K562 (cell line): ENCODE results near the gene WWOX. TPM values are rescaled to one million over a fixed set of nuclear protein-coding genes. Genes with fewer than 3 reads are reported as not detected.

Experiments
- ATAC-seq: fragments of 200-7000 bp; cut with Tn5 transposase; 3 replicates; pipeline ENCODE4 v1.9.1; 2020; ENCODE audit warnings: moderate library complexity
- BruUV-seq: library from RNA; stranded (reverse); fragments of 400-500 nt; replicated peaks from 2 replicates; lab custom pipeline; 2021; lab: Mats Ljungman, UMichigan
- CTCF ChIA-PET: fragments of 300-600 bp; formaldehyde crosslinking; extraction: SDS; loops from one replicate; lab custom pipeline; 2021; ENCODE audit warnings: low intra/inter-chr PET ratio; lab: Yijun Ruan, JAX
- POLR2A ChIA-PET: fragments of 300-600, 350-650 bp; sonication (Branson Sonifier 250); formaldehyde crosslinking; extraction: SDS; loops from one replicate; lab custom pipeline; 2021; ENCODE audit warnings: antibody characterized with exemption, inconsistent platforms; lab: Yijun Ruan, JAX
- DNase-seq, 4 experiments: peaks; one replicate each; pipeline versions ENCODE4 v3.0.0 to v3.0.0-alpha.2; 2011 to 2018; ENCODE audit warnings: low spot score in 3 of 4, mixed read lengths in 3 of 4; ENCODE audit errors: extremely low read depth in 1 of 4
- FAIRE-seq: peaks from 2 replicates; lab custom pipeline; 2011; peaks lifted over from hg19 to GRCh38; lab: Jason Lieb, UNC
- H2AFZ ChIP-seq: 2 replicates; pipeline ENCODE4 v1.6.0; 2011; ENCODE audit warnings: low read depth, low read length, control low read depth, inconsistent platforms
- H3K27ac ChIP-seq: fragments of 200-600 bp; 3 replicates; pipeline ENCODE4 v1.8.0; 2011; ENCODE audit warnings: low read depth, mild to moderate bottlenecking, control low read depth, inconsistent platforms, low read length, moderate library complexity, mixed read lengths; ENCODE audit errors: extremely low read depth
- H3K27me3 ChIP-seq, 2 experiments: fragments of 300-600 bp in 1 of 2; 2 replicates in 1 of 2; 3 replicates in 1 of 2; pipeline versions ENCODE4 v1.6.0 to v1.8.0; 2011; ENCODE audit warnings: inconsistent platforms in 2 of 2, low read length in 2 of 2, mild to moderate bottlenecking in 1 of 2, mixed read lengths in 1 of 2, moderate library complexity in 1 of 2; ENCODE audit not compliant: control insufficient read depth in 2 of 2, insufficient read depth in 2 of 2
- H3K36me3 ChIP-seq: fragments of 300-600 bp; 3 replicates; pipeline ENCODE4 v1.8.0; 2011; ENCODE audit warnings: mild to moderate bottlenecking, low read length, inconsistent platforms; ENCODE audit not compliant: control insufficient read depth, insufficient read depth
- H3K4me1 ChIP-seq, 2 experiments: fragments of 200-600 bp in 1 of 2; replicated peaks in 1 of 2; 2 replicates in 1 of 2; 3 replicates in 1 of 2; pipeline versions ENCODE4 v1.5.1 to v1.8.0; 2011; ENCODE audit warnings: inconsistent platforms in 2 of 2, low read length in 2 of 2, mild to moderate bottlenecking in 1 of 2, mixed read lengths in 1 of 2, moderate library complexity in 1 of 2; ENCODE audit not compliant: control insufficient read depth in 2 of 2, insufficient read depth in 2 of 2
- H3K4me2 ChIP-seq: 2 replicates; pipeline ENCODE4 v1.6.1; 2011; ENCODE audit warnings: low read length, control low read depth, inconsistent platforms, mixed read lengths; ENCODE audit not compliant: insufficient read depth
- H3K4me3 ChIP-seq: fragments of 200-600 bp; sonication (generic), shearing (Covaris generic); 2 replicates; pipeline ENCODE4 v1.5.1; 2016; ENCODE audit warnings: control low read depth, inconsistent platforms
- H3K79me2 ChIP-seq: fragments of 200-600 bp; 3 replicates; pipeline ENCODE4 v1.8.0; 2011; ENCODE audit warnings: low read length, inconsistent platforms; ENCODE audit not compliant: control insufficient read depth, insufficient read depth
- H3K9ac ChIP-seq, 2 experiments: 2 replicates each; pipeline versions ENCODE4 v1.6.0 to v1.6.1; 2011; ENCODE audit warnings: low read depth in 2 of 2, low read length in 2 of 2, control low read depth in 1 of 2, inconsistent platforms in 1 of 2, mild to moderate bottlenecking in 1 of 2, mixed read lengths in 1 of 2; ENCODE audit not compliant: insufficient read depth in 1 of 2
- H3K9me1 ChIP-seq: one replicate; pipeline ENCODE4 v1.6.0; 2011; ENCODE audit warnings: inconsistent platforms, mild to moderate bottlenecking, low read length, moderate library complexity; ENCODE audit not compliant: control insufficient read depth, insufficient read depth
- H3K9me3 ChIP-seq: replicated peaks from 2 replicates; pipeline ENCODE4 v1.5.1; 2011; ENCODE audit warnings: low read depth, low read length, inconsistent platforms; ENCODE audit not compliant: control insufficient read depth, insufficient read depth
- H4K20me1 ChIP-seq: replicated peaks from 2 replicates; pipeline ENCODE4 v1.6.1; 2011; ENCODE audit warnings: low read length, inconsistent platforms, mixed read lengths; ENCODE audit not compliant: control insufficient read depth, insufficient read depth
- ARID2 ChIP-seq: fragments of 450-650 bp; IDR thresholded peaks from 2 replicates; pipeline ENCODE4 v1.6.1; 2017; ENCODE audit warnings: antibody characterized with exemption, mild to moderate bottlenecking
- BACH1 ChIP-seq: fragments of 200-800 bp; sonication (Bioruptor generic); IDR thresholded peaks from 2 replicates; pipeline ENCODE4 v1.6.1; 2016; ENCODE audit warnings: missing genetic modification characterization, missing compliant biosample characterization
- ETV1 ChIP-seq: fragments of 450-650 bp; conservative IDR thresholded peaks from 2 replicates; pipeline ENCODE4 v1.6.1; 2016; ENCODE audit warnings: missing genetic modification characterization, control low read depth, low read depth, missing compliant biosample characterization
- FOXK1 ChIP-seq: sonication (generic); formaldehyde crosslinking; IDR thresholded peaks from 2 replicates; pipeline ENCODE4 v1.8.0; 2022; ENCODE audit warnings: missing genetic modification reagents, mild to moderate bottlenecking, borderline replicate concordance
- FOXO4 ChIP-seq: fragments of 450-650 bp; formaldehyde crosslinking; IDR thresholded peaks from 2 replicates; pipeline ENCODE4 v1.4.0; 2020; ENCODE audit warnings: mild to moderate bottlenecking, moderate library complexity
- HNRNPH1 ChIP-seq: fragments of 200-400 bp; formaldehyde crosslinking; optimal IDR thresholded peaks from 2 replicates; pipeline ENCODE3; 2017; ENCODE audit warnings: low read depth, mild to moderate bottlenecking, low read length, moderate library complexity
- MYC ChIP-seq, 2 experiments: fragments of 250-450 bp in 1 of 2; sonication (Bioruptor Pico) in 1 of 2; IDR thresholded peaks; 2 replicates each; pipeline versions ENCODE4 v1.5.1 to v1.6.1; 2012 to 2021; ENCODE audit warnings: low read depth in 2 of 2, borderline replicate concordance in 1 of 2, improper control_type of control experiment in 1 of 2, low read length in 1 of 2, mild to moderate bottlenecking in 1 of 2, moderate library complexity in 1 of 2
- NFIX ChIP-seq: fragments of 250-450 bp; sonication (Bioruptor Pico); IDR thresholded peaks from 2 replicates; pipeline ENCODE4 v1.4.0; 2020; ENCODE audit warnings: low read depth, mild to moderate bottlenecking, moderate library complexity
- SAFB2 ChIP-seq: fragments of 200-400 bp; formaldehyde crosslinking; IDR thresholded peaks from 2 replicates; pipeline ENCODE4 v1.6.1; 2018; ENCODE audit warnings: borderline replicate concordance, low read length, low read depth, moderate library complexity; ENCODE audit not compliant: severe bottlenecking
- SNRNP70 ChIP-seq: fragments of 200-400 bp; formaldehyde crosslinking; optimal IDR thresholded peaks from 2 replicates; pipeline ENCODE3; 2017; ENCODE audit warnings: low read depth, low read length
- ZNF217 ChIP-seq: sonication (generic); formaldehyde crosslinking; IDR thresholded peaks from 2 replicates; pipeline ENCODE4 v1.8.0; 2022; ENCODE audit warnings: mild to moderate bottlenecking, missing genetic modification reagents
- WGBS: fragments of 100-300 bp; shearing (Covaris generic); methylation state at CpG from one replicate; pipeline ENCODE4 v1.1.6; 2016; ENCODE audit warnings: low coverage, mixed read lengths; ENCODE audit not compliant: insufficient coverage; ENCODE audit errors: missing lambda C conversion rate; 5-methylcytosine and 5-hydroxymethylcytosine counted together
- in situ Hi-C: fragments of 300-500 bp; cut with MboI; formaldehyde crosslinking; loops from 4 replicates; pipeline ENCODE4 v1.15.0; 2018; ENCODE audit warnings: inconsistent platforms, mixed read lengths
- intact Hi-C: fragments of 100-400 bp; cut with micrococcal nuclease; formaldehyde crosslinking; loops from 2 replicates; pipeline ENCODE4 v1.14.2; 2022
- polyA plus RNA-seq, 8 experiments: library from polyadenylated mRNA; depleted of rRNA in 4 of 8; stranded (reverse) in 5 of 8; unstranded in 3 of 8; fragments of >200 nt; fragmentation: Nextera tagmentation in 2 of 8; fragmentation: Illumina TruSeq in 1 of 8; extraction: Ambion mirVana in 2 of 8; extraction: Trizol in 1 of 8; gene quantifications; 2 replicates each; pipeline versions ENCODE4 v1.2.1 to v1.2.3, GENCODE V29; 2011 to 2014; ENCODE audit warnings: inconsistent platforms in 1 of 8, missing spikeins in 1 of 8
- total RNA-seq, 7 experiments: library from RNA; depleted of rRNA in 6 of 7; stranded (reverse); fragments of >200 nt in 6 of 7; fragmentation: Illumina TruSeq in 2 of 7; extraction: Trizol in 2 of 7; gene quantifications; 2 replicates each; pipeline versions ENCODE4 v1.2.1 to v1.2.3, GENCODE V29; 2011 to 2021; ENCODE audit warnings: low replicate concordance in 1 of 7

WWOX gene
- total and polyA plus RNA-seq, 9 of the 15 experiments (the other 6 are each of a cell fraction or from before 2014, with no cell fraction given) = 1.6 to 22.7 (median 8.1) TPM

- Histone ChIP-seq H3K36me3 (no peaks in the 10 kb centered on the region), H3K9me3 (no peaks in the 10 kb centered on the region), H4K20me1 (no peaks in the 10 kb centered on the region), H3K4me1 (no peaks in the 10 kb centered on the region), H3K9me1 (no peaks in the 10 kb centered on the region), H3K4me2 (no peak overlapping the region), H3K9ac (no peak overlapping the region), H3K4me3 (no peak overlapping the region), H3K79me2 (no peaks in the 10 kb centered on the region), H3K27me3 (peaks cover 3 to 7% of the 10 kb centered on the region in 2 experiments; a peak in 2 of 5 replicates), H2AFZ (no peak overlapping the region), H3K27ac (no peak overlapping the region)
- intact Hi-C loops (no loop called here), in situ Hi-C loops (no loop called here)
- TF ChIP-seq HNRNPH1 (no peak), ZNF217 (CRISPR knock-in tag) (no peak), MYC (IDR thresholded peaks at IDR 0.05; ENCODE audit: low read depth, low read length) (no peak), MYC (CRISPR knock-in tag; IDR thresholded peaks at IDR 0.05; ENCODE audit: borderline replicate concordance, low read depth) (no peak), SAFB2 (no peak), NFIX (no peak), FOXO4 (CRISPR knock-in tag) (no peak), FOXK1 (CRISPR knock-in tag) (no peak), SNRNP70 (no peak), BACH1 (tag) (no peak), ETV1 (no peak), ARID2 (no peak)
- ATAC-seq (no peak), FAIRE-seq (no peak), DNase-seq (no peak)
- ChIA-PET CTCF (no interaction called here), POLR2A (no interaction called here)
- WGBS = 6% methylated on average over 6 of the region's 6 CpGs
- BruUV-seq = no TSS peak
Observed at GRCh38 chr16:78395035-78395434, 295.6 kb downstream of the WWOX start.
